KG1 (cell line): Measurements from ENCODE around the gene METTL21C.

Experiments used
- DNase-seq: peaks from one replicate; lab custom pipeline; 2025; lab: John Stamatoyannopoulos, UW

METTL21C gene

GRCh38 chr13:102694937-102695336, at the start of gene METTL21C:
Gene METTL21C, minus strand, starts transcription at chr13:102695044. Its CDS starts 546 bp downstream, at chr13:102694498.
- DNase-seq, result no peak

GRCh38 chr13:102742506-102742905, 47.7 kb upstream of the METTL21C start:
- DNase-seq, result no peak

GRCh38 chr13:102742101-102742500, 47.3 kb upstream of the METTL21C start:
- no peak for DNase-seq

- DNase-seq, result no peak
These were observed 34.9 kb upstream of the METTL21C start for GRCh38 chr13:102729560-102730270.

- DNase-seq, result no peak
These were observed 31.6 kb upstream of the METTL21C start for GRCh38 chr13:102726430-102726829.

- no peak for DNase-seq
These were observed 30.1 kb upstream of the METTL21C start for GRCh38 chr13:102724923-102725322.

GRCh38 chr13:102721800-102722231, 27.0 kb upstream of the METTL21C start:
- DNase-seq, result no peak

GRCh38 chr13:102718746-102719145, 23.9 kb upstream of the METTL21C start:
- DNase-seq, result no peak

- no peak for DNase-seq
These were observed 20.6 kb upstream of the METTL21C start for GRCh38 chr13:102715447-102715846.

GRCh38 chr13:102710261-102710679, 15.4 kb upstream of the METTL21C start:
- DNase-seq, result no peak

GRCh38 chr13:102709536-102709935, 14.7 kb upstream of the METTL21C start:
- no peak for DNase-seq

GRCh38 chr13:102708991-102709390, 14.1 kb upstream of the METTL21C start:
- no peak for DNase-seq

GRCh38 chr13:102708211-102708610, 13.4 kb upstream of the METTL21C start:
- no peak for DNase-seq

GRCh38 chr13:102707467-102707866, 12.6 kb upstream of the METTL21C start:
- DNase-seq, result no peak

- DNase-seq, result no peak
These were observed 9.6 kb upstream of the METTL21C start for GRCh38 chr13:102704238-102705058.

GRCh38 chr13:102703726-102704035, 8.8 kb upstream of the METTL21C start:
- no peak for DNase-seq

- DNase-seq, result no peak
These were observed 8.3 kb upstream of the METTL21C start for GRCh38 chr13:102702965-102703725.

GRCh38 chr13:102701331-102701730, 6.5 kb upstream of the METTL21C start:
- DNase-seq, result no peak

GRCh38 chr13:102700088-102701031, 5.5 kb upstream of the METTL21C start:
- no peak for DNase-seq

- no peak for DNase-seq
These were observed 4.7 kb upstream of the METTL21C start for GRCh38 chr13:102699504-102699903.

- no peak for DNase-seq
These were observed 3.8 kb upstream of the METTL21C start for GRCh38 chr13:102698649-102698980.
